HG03442 (cell line): ENCODE data around the gene LPCAT1.

Experiments
- ATAC-seq: cut with Tn5 transposase; IDR thresholded peaks from one replicate; pipeline ENCODE4 v1.9.1; 2021; ENCODE audit warnings: mild to moderate bottlenecking, moderate library complexity; ENCODE audit not compliant: unreplicated experiment

The LPCAT1 gene

GRCh38 chr5:1498623-1499416, 24.9 kb downstream of the LPCAT1 start:
- ATAC-seq = peak; percentile 22

GRCh38 chr5:1497795-1498622, 25.8 kb downstream of the LPCAT1 start:
- peak; percentile 19 for ATAC-seq

- peak; percentile 22 for ATAC-seq
These were observed 26.4 kb downstream of the LPCAT1 start for GRCh38 chr5:1497242-1497777.

- ATAC-seq = no peak
These were observed 28.2 kb downstream of the LPCAT1 start for GRCh38 chr5:1495525-1495897.

GRCh38 chr5:1494780-1495524, 28.8 kb downstream of the LPCAT1 start:
- ATAC-seq = peak; percentile 35

GRCh38 chr5:1493941-1494340, 29.8 kb downstream of the LPCAT1 start:
- ATAC-seq = no peak

- ATAC-seq = no peak
These were observed 30.3 kb downstream of the LPCAT1 start for GRCh38 chr5:1493413-1493812.

GRCh38 chr5:1492757-1493156, 31.0 kb downstream of the LPCAT1 start:
- ATAC-seq = no peak

GRCh38 chr5:1490376-1490775, 33.4 kb downstream of the LPCAT1 start:
- no peak for ATAC-seq

- ATAC-seq = no peak
These were observed 34.0 kb downstream of the LPCAT1 start for GRCh38 chr5:1489754-1490153.

GRCh38 chr5:1488882-1489680, 34.7 kb downstream of the LPCAT1 start:
- ATAC-seq = peak; percentile 37

- no peak for ATAC-seq
These were observed 36.5 kb downstream of the LPCAT1 start for GRCh38 chr5:1487079-1487764.

GRCh38 chr5:1486271-1486670, 37.5 kb downstream of the LPCAT1 start:
- no peak for ATAC-seq

- no peak for ATAC-seq
These were observed 38.1 kb downstream of the LPCAT1 start for GRCh38 chr5:1485579-1486118.

GRCh38 chr5:1484730-1485578, 38.8 kb downstream of the LPCAT1 start:
- peak; percentile 53 for ATAC-seq

- ATAC-seq = no peak
These were observed 39.7 kb downstream of the LPCAT1 start for GRCh38 chr5:1483856-1484729.

GRCh38 chr5:1483064-1483463, 40.7 kb downstream of the LPCAT1 start:
- ATAC-seq = no peak

- no peak for ATAC-seq
These were observed 41.8 kb downstream of the LPCAT1 start for GRCh38 chr5:1481959-1482331.
